ENCODE data around the gene NCEH1. TPM values are rescaled to one million over a fixed set of nuclear protein-coding genes. Genes with fewer than 3 reads are reported as not detected.

The NCEH1 gene
- total and polyA plus RNA-seq, 10 of the 15 experiments (the other 5 are each of a cell fraction or from before 2014, with no cell fraction given): 1.8 to 8.1 (median 4.5) TPM

GRCh38 chr3:172675441-172676193, 35.2 kb downstream of the NCEH1 start:
- Histone ChIP-seq H2AFZ (ENCODE audit: control insufficient read depth, low read depth, low read length) (no peak overlapping the region), H3K4me1 (ENCODE audit: control insufficient read depth, insufficient read depth, low read length) (no peaks in the 10 kb centered on the region), H3K27me3 (replicated peaks in 1 of 2; ENCODE audit: control insufficient read depth in 2 of 2, insufficient read depth in 2 of 2, low read length in 1 of 2) (no peaks in the 10 kb centered on the region), H3K36me3 (ENCODE audit: control insufficient read depth in 2 of 2, insufficient read depth in 2 of 2, low read length in 1 of 2) (no peaks in the 10 kb centered on the region), H3K9ac (ENCODE audit: control insufficient read depth, insufficient read depth, low read length) (no peak overlapping the region), H3K4me2 (ENCODE audit: control insufficient read depth, insufficient read depth) (no peak overlapping the region), H4K20me1 (ENCODE audit: control insufficient read depth, insufficient read depth) (no peaks in the 10 kb centered on the region), H3K9me3 (replicated peaks; ENCODE audit: control insufficient read depth, insufficient read depth, low read length) (no peaks in the 10 kb centered on the region), H3K27ac (ENCODE audit: control insufficient read depth, insufficient read depth) (no peak overlapping the region), H3K79me2 (ENCODE audit: control insufficient read depth, insufficient read depth, low read length) (no peaks in the 10 kb centered on the region), H3K4me3 (no peak overlapping the region)
- FAIRE-seq: peak; percentile 61
- in situ Hi-C loops (cut with MboI) (no loop called here), intact Hi-C loops (cut with micrococcal nuclease; ENCODE audit: unreplicated experiment) (no loop called here)
- 19% methylated on average over 7 of the region's 7 CpGs for WGBS (ENCODE audit: insufficient coverage, insufficient replicate concordance, low lambda C conversion rate, missing lambda C conversion rate)
- RAD21 ChIA-PET (ENCODE audit: unreplicated experiment): interaction anchor here (2.5 kb wide), 1 partner anchor 35 kb away, joined by 18 read pairs; the partner anchor contains the start of gene NCEH1
- BruUV-seq (replicated peaks): no TSS peak
- CTCF ChIA-PET: interaction anchor here (0.8 to 4.0 kb wide), 13 partner anchors 8 to 74 kb away, joined by 3 to 53 read pairs (median 3); partner anchors contain the start of genes ECT2 and NCEH1
- SMC1A ChIA-PET (ENCODE audit: uncharacterized antibody, unreplicated experiment): interaction anchor here (1.6 to 2.1 kb wide), 2 partner anchors 17 to 24 kb away, joined by 5 read pairs; no protein-coding TSS in a partner anchor
- DNase-seq (ENCODE audit: low read depth, low spot score): no peak
- ATAC-seq: peak; percentile 63
- POLR2A ChIA-PET: no interaction called here
- TF ChIP-seq ZBTB4 (CRISPR knock-in tag; IDR thresholded peaks at IDR 0.05): no peak
- TF ChIP-seq SMC3 (IDR thresholded peaks at IDR 0.05; ENCODE audit: borderline replicate concordance, low read length): peak; percentile 2; the same call in 1 of the 2 replicates
- TF ChIP-seq CTCF (IDR thresholded peaks at IDR 0.05 in 2 of 3, conservative IDR thresholded peaks at IDR 0.05 in 1 of 3; ENCODE audit: control insufficient read depth in 2 of 3, extremely low read depth in 1 of 3, insufficient read depth in 1 of 3, low read depth in 3 of 3, low read length in 3 of 3): peak; percentile 59 to 71 (median 66)
- no peak for TF ChIP-seq STAT1 (conservative IDR thresholded peaks at IDR 0.05)
- TF ChIP-seq PAX8 (IDR thresholded peaks at IDR 0.05): no peak
- TF ChIP-seq SMARCA5 (IDR thresholded peaks at IDR 0.05): peak; percentile 17; the same call in 1 of the 2 replicates
- TF ChIP-seq BRCA1 (IDR thresholded peaks at IDR 0.05; ENCODE audit: low read depth, low read length): no peak
- no peak for TF ChIP-seq NRF1 (conservative IDR thresholded peaks at IDR 0.05; ENCODE audit: low read depth, low read length)
- TF ChIP-seq PML (IDR thresholded peaks at IDR 0.05; ENCODE audit: low read length): no peak
- no peak for TF ChIP-seq CBFB (IDR thresholded peaks at IDR 0.05; ENCODE audit: low read depth)
- no peak for TF ChIP-seq NFXL1 (IDR thresholded peaks at IDR 0.05; ENCODE audit: borderline replicate concordance)
- TF ChIP-seq FOS (IDR thresholded peaks at IDR 0.05; ENCODE audit: borderline replicate concordance, extremely low read depth, insufficient read length): no peak
- TF ChIP-seq ZZZ3 (IDR thresholded peaks at IDR 0.05; ENCODE audit: control insufficient read depth, insufficient read length, low read depth): no peak
- TF ChIP-seq ZNF384 (IDR thresholded peaks at IDR 0.05; ENCODE audit: borderline replicate concordance, low read depth, low read length): no peak
- TF ChIP-seq STAT3 (IDR thresholded peaks at IDR 0.05; ENCODE audit: low read depth, low read length): no peak
- no peak for TF ChIP-seq ZNF24 (IDR thresholded peaks at IDR 0.05)
- TF ChIP-seq SREBF1 (IDR thresholded peaks at IDR 0.05; ENCODE audit: low read length): no peak
- no peak for TF ChIP-seq IKZF1 (conservative IDR thresholded peaks at IDR 0.05)
- no peak for TF ChIP-seq NR2F1 (conservative IDR thresholded peaks at IDR 0.05)
- no peak for TF ChIP-seq RELA (IDR thresholded peaks at IDR 0.05; ENCODE audit: borderline replicate concordance, partially characterized antibody)
- no peak for TF ChIP-seq MTA2 (IDR thresholded peaks at IDR 0.05; ENCODE audit: low read depth)
